GM21576 (cell line): ENCODE results near the gene FAM110A.
"Not testable (repeated sequence)": the region's sequence is repeated elsewhere in the genome, so short reads cannot be mapped to it uniquely, and the experiment has no call there.

Source experiments
- ATAC-seq: cut with Tn5 transposase; IDR thresholded peaks from one replicate; pipeline ENCODE4 v1.9.1; 2021; ENCODE audit warnings: mild to moderate bottlenecking, moderate library complexity; ENCODE audit not compliant: unreplicated experiment

FAM110A gene

DNA sequence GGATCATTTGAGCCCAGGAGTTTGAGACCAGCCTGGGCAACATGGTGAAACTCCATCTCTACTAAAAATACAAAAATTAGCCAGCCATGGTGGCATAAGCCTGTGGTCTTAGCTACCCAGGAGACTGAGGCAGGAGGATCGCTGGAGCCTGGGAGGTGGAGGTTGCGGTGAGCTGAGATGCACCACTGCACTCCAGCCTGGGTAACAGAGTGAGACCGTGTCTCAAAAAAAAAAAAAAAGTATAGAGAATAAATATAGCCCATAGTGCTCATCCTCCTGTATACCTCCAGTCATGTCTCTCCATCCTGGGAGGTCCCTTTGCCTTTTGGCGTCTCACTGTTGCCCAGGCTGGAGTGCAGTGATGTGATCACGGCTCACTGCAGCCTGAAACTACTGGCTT, 58.9 kb downstream of the FAM110A start:
- not testable (repeated sequence) for ATAC-seq
